Hepatic stellate cell (primary cell): Measurements from ENCODE around the gene GHDC.
"Not testable (repeated sequence)": the region's sequence is repeated elsewhere in the genome, so short reads cannot be mapped to it uniquely, and the experiment has no call there.

ENCODE experiments used
- DNase-seq: peaks from one replicate; pipeline ENCODE4 v3.0.0; 2011; ENCODE audit warnings: low spot score

GHDC gene

DNA sequence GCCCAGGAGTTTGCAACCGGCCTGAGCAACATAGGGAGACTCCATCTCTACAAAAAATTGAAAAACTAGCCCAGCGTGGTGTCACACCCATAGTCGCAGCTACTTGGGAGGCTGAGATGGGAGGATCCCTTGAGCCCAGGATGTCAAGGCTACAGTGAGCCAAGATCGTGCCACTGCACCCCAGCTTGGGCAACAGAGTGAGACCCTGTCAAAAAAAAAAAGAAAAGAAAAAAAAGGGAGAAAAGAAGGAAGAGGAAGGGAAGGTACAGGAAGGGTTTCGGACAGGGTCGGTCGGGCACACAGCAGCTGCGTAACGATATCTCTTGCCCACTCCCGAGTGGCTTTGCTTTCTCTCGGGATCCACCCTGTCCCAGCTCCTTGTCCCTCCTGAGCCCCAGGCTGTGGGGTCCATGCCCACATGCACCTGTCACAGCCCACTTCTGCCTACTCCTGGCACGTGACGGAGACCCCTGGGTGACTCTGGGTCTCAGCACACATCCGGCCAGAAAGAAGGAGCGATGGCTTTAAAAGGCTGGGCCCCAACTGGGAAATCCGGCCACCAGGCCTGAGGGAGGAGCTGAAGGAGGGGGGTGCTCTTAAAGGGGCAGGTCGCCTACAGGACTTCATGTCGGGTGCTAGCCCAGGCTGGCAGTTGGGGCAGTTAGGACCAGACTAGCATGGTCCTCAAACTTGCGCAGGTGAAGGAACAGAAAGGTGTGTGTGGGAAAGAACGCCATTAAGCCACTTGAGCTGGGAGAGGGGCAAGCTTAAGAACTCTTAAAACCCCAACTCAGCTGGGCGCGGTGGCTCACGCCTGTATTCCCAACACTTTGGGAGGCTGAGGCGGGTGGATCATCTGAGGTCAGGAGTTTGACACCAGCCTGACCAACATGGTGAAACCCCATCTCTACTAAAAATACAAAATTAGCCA lies at the start of gene GHDC:
Gene GHDC, minus strand, starts transcription at position 526 of the 931 bp plus-strand sequence. CDS start 913 bp downstream, outside the sequence.
- DNase-seq, result peak; percentile 92

DNA sequence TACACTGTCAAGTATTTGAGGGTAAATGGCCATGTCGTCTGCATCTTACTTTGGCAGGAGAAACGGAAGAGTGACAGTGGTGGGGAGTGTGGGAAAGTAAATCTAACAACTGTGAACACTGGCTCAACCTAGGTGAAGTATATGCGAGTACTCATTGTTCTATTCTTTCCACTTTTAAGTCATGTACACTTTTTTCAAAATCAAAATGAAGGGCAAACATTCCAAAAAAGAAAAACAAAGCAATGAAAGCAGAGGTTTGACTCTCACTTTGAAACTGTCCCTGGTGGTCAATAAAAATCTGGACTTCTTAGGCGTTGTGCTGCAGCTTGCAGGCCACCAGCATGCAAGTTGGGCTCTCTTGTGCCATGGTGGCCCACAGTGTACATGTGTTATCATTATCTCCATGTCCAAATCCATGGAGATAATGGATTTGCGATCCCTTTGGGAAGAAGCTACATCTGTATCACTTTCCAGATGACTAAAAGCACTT lies 49.2 kb upstream of the GHDC start:
- DNase-seq, result no peak

- DNase-seq, result no peak
Measured at GRCh38 chr17:42241871-42242270, 47.6 kb upstream of the GHDC start.

DNA sequence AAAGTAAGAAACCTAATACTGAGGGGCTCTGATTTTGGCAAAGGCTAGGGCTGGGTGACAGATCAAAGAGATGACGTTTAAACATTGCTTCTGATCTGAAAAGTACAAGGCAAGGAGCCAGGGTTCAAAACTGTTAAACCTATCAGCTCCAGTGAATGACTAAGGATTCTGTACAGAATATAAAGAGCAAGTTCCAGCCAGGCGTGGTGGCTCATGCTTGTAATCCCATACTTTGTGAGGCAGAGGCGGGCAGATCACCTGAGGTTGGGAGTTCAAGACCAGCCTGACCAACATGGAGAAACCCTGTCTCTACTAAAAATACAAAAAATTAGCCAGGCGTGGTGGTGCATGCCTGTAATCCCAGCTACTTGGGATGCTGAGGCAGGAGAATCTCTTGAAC lies 46.6 kb upstream of the GHDC start:
- DNase-seq, result not testable (repeated sequence)

GRCh38 chr17:42240201-42240600 lies 45.9 kb upstream of the GHDC start:
- DNase-seq, result no peak

- not testable (repeated sequence) for DNase-seq
Measured at GRCh38 chr17:42239576-42239975, 45.3 kb upstream of the GHDC start.

- no peak for DNase-seq
Measured at GRCh38 chr17:42236760-42237159, 42.5 kb upstream of the GHDC start.

DNA sequence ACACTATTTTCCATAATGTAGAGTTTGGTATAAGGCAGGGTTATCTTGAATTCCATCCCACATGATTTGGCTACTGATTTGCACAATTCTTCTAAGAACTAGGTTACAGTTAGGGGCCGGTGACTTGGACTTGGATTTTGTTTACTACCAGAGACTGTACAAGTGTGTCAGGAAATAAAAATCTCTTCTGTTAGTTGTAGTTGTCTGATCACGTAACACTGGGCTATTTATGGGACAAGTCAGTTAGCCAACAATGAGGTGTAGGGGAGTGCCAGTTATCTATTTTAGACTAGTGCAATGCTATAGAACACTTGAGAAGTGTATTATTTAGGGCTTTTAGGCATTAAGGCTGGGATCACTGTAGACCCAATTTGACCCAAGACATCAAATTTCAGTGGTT lies 39.7 kb upstream of the GHDC start:
- no peak for DNase-seq

DNA sequence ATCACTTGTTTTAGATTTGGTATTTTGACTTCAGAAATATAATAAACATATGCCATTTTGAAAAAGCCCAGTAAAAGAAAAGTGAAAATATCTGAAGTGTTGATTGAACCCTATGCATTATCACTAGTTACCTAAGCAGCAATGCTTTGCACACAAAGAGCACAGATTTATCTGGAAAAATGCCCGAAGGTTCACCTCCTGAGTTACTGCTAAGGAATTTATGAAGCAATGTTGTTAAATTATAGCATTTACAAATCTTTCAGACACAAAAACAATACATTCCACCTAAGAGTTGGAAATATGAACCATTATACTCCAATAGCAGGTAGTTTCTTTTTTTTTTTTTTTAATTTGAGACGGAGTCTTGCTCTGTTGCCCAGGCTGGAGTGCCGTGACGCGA lies 38.9 kb upstream of the GHDC start:
- no peak for DNase-seq

DNA sequence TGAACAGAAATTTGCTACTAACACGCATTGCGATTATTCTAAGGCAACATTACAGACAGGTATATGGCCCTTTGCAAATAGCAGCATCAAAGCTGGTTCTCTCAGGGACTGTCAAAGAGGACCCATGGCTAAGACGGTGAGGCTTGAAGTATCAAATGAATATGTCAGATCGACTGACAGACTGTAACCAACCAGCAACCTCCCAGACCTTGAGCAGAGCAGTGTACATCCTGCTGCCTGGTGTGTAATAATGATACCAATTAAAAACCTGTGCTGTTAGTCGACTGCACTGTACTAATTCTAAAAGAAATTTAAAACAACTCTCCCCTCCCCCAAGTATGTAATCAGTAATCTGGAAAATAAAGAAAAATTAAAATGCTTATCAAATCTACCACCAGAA lies 35.9 kb upstream of the GHDC start:
- DNase-seq, result no peak

- DNase-seq, result peak; percentile 50
Measured at GRCh38 chr17:42227849-42228700, 33.8 kb upstream of the GHDC start.

GRCh38 chr17:42225646-42226045 lies 31.4 kb upstream of the GHDC start:
- DNase-seq, result no peak

GRCh38 chr17:42224651-42225050 lies 30.4 kb upstream of the GHDC start:
- DNase-seq, result no peak

DNA sequence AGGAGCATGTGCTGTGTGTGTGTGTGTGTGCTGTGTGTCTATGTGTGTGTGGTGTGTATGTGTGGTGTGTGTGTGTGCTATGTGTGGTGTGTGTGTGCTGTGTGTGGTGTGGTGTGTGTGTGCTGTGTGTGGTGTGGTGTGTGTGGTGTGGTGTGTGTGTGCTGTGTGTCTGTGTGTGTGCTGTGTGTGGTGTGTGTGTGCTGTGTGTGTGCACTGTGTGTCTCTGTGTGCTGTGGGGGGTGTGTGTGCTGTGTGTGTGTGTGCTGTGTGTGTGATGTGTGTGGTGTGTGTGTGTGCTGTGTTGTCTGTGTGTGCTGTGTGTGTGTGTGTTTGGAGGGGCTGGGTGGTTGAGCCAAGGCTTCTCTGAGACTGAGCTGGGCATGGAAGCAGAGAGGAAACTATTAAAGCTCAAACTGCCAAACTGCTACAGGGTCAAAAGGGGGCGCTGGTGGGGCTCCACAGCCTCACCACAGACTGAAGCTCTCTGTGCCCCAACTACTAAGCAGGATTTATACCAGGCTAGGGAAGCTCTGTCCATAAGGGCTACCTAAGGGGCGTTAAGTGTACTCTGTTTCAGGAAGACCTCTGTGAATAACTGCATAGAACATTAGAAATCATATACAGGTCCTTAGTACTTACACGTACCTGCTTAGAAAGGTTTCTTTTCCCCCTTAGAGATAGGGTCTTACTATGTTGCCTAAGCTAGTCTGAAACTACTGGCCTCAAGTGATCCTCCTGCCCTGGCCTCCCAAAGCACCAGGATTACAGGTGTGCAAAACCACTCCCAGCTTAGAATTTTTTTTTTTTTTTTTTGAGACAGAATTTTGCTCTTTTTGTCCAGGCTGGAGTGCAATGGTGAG lies 27.8 kb upstream of the GHDC start:
- peak; percentile 57 for DNase-seq

- not testable (repeated sequence) for DNase-seq
Measured at GRCh38 chr17:42219280-42219679, 25.0 kb upstream of the GHDC start.

DNA sequence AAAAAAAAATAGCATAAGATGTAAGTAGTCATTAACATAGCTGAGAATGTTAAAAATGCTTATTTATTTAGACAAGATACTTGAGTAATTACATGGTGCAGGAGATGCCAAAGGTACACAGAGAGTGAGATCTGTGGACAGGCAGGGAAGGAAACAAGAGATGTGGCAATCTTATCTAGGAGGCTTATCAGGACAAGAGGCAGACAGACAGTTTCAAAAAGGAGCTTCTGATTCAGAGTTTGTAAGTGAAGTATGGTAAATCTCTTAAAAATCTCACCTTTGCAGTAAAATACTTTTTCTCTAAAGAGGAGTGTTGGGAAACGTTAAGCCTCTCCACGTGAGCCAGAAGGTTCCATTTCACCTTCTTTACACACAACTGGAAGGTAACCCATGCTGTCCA lies 19.9 kb upstream of the GHDC start:
- no peak for DNase-seq

DNA sequence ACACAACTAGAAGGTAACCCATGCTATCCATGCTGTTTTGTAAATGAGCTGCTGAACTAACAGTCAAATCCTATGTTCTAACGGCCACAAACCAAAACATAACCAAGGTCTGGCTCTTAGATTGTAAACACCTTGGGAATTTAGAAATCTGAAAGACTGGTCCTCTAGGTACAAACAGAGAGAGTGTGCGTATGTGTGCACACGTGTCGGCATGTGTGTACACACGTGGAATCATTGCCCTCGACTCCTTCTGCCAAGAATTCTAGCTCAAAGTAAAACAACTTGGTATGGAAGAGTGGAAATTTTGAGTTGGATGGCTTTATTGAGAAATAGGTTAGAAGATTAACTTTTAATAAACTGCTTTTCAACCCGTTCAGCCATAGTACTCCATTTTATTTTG lies 18.1 kb upstream of the GHDC start:
- DNase-seq, result no peak

DNA sequence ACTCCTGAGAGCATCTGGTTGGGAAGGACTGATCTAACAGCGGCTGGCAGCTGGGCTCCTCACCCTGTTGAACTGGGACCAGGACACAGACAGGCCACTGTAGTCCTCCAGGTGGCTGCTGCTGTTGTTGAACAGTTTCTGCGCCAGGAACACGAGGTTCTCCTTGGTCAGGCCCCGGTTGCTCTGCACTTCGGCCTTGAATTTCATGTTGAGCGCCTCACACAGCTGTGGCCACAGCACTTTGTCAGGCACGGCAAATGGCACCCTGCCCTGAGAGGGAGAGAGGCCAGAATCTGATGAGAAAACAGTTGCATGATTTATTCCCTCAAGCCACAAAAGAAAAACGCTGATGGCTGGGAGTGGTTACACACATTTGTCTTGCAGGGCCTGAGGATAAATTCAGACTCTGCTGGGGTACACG lies 17.6 kb upstream of the GHDC start:
- not testable (repeated sequence) for DNase-seq

- DNase-seq, result no peak
Measured at GRCh38 chr17:42210046-42210445, 15.8 kb upstream of the GHDC start.

DNA sequence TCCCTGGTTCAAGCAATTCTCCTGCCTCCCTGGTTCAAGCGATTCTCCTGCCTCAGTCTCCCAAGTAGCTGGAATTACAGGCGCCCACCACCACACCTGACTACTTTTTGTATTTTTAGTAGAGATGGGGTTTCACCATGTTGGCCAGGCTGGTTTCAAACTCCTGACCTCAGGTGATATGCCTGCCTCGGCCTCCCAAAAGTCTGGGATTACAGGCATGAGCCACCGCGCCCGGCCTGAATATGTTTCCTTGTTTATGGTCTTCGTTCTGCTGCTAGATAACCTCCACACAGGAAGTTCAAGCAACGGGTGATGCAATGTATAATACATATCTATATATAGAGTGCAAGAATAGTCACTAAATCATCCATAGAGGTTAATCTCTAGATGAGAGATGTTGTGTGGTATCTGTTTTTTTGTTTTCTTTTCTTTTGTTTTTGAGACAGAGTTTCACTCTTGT lies 11.9 kb upstream of the GHDC start:
- DNase-seq, result not testable (repeated sequence)

DNA sequence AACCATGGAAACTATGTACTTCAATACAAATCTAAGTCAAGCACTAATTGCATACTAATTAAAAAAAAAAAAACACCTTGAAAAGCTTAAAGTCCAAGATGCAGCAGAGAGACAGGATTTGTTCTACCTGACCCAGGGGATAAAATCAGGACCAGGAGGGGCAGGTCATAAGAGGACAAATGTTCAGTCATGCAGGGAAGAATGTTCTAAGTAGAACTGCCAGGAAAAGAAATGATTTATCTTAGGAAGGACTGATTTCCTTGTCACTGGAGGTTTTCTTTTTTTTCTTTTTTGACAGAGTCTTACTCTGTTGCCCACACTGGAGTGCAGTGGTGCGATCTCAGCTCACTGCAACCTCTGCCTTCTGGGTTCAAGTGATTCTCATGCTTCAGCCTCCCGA lies 9.1 kb upstream of the GHDC start:
- DNase-seq, result no peak

DNA sequence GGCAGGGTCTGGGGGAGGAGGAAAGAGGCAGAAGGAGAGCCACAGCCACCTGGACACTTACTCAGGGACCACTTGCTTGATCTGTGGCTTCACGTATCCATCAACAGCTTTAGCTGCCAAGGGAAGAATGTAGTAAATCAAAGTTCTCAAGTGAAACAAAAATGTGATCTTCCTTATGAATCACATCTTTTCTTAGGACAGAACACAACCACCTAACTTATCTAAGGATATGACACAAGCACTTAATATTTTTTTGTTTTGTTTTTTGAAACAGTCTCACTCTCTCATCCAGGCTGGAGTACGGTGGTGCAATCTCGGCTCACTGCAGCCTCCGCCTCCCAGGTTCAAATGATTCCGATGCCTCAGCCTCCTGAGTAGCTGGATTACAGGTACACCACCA lies 8.4 kb upstream of the GHDC start:
- no peak for DNase-seq
